ENCODE measurements around the gene UBE2L5.
A peak's percentile ranks its signal among the peaks of the same experiment; 100 is the strongest.

UBE2L5 gene

GRCh38 chr13:30403456-30403855 is 18.8 kb upstream of the UBE2L5 start:
- no peak for DNase-seq (ENCODE audit: extremely low spot score)
- ChIA-PET CTCF (interaction anchor here (0.6 kb wide), 1 partner anchor 21 kb away, joined by 3 read pairs; no protein-coding TSS in a partner anchor), POLR2A (no interaction called here)
- no peak for TF ChIP-seq ZNF384 (IDR thresholded peaks at IDR 0.05)
- TF ChIP-seq SUZ12 (IDR thresholded peaks at IDR 0.05), result no peak
- no peak for TF ChIP-seq ELF4 (IDR thresholded peaks at IDR 0.05)
- TF ChIP-seq PKNOX1 (IDR thresholded peaks at IDR 0.05), result no peak
- no peak for TF ChIP-seq NFRKB (IDR thresholded peaks at IDR 0.05)
- TF ChIP-seq SP1 (IDR thresholded peaks at IDR 0.05), result no peak
- TF ChIP-seq FOXA1 (IDR thresholded peaks at IDR 0.05), result no peak
- TF ChIP-seq BHLHE40 (IDR thresholded peaks at IDR 0.05; ENCODE audit: borderline replicate concordance), result no peak
- no peak for TF ChIP-seq TARDBP (IDR thresholded peaks at IDR 0.05)
- no peak for TF ChIP-seq L3MBTL2 (conservative IDR thresholded peaks at IDR 0.05)
- no peak for TF ChIP-seq FOXM1 (IDR thresholded peaks at IDR 0.05; ENCODE audit: borderline replicate concordance)
- no peak for TF ChIP-seq LEF1 (IDR thresholded peaks at IDR 0.05; ENCODE audit: borderline replicate concordance)
- TF ChIP-seq ARNT (IDR thresholded peaks at IDR 0.05), result no peak
- TF ChIP-seq CTBP1 (IDR thresholded peaks at IDR 0.05; ENCODE audit: borderline replicate concordance), result no peak

- POLR2A ChIA-PET, result no interaction called here
- TF ChIP-seq BHLHE40 (IDR thresholded peaks at IDR 0.05; ENCODE audit: borderline replicate concordance), result no peak
- no peak for TF ChIP-seq HDGF (IDR thresholded peaks at IDR 0.05; ENCODE audit: borderline replicate concordance)
- no peak for TF ChIP-seq ELF4 (IDR thresholded peaks at IDR 0.05)
- TF ChIP-seq FOXM1 (IDR thresholded peaks at IDR 0.05; ENCODE audit: borderline replicate concordance), result no peak
- TF ChIP-seq SP1 (IDR thresholded peaks at IDR 0.05), result no peak
- TF ChIP-seq ZNF384 (IDR thresholded peaks at IDR 0.05), result no peak
- no peak for TF ChIP-seq NFRKB (IDR thresholded peaks at IDR 0.05)
- no peak for TF ChIP-seq ARNT (IDR thresholded peaks at IDR 0.05)
- TF ChIP-seq TARDBP (IDR thresholded peaks at IDR 0.05), result no peak
- TF ChIP-seq LEF1 (IDR thresholded peaks at IDR 0.05; ENCODE audit: borderline replicate concordance), result no peak
- TF ChIP-seq SUZ12 (IDR thresholded peaks at IDR 0.05), result no peak
- no peak for TF ChIP-seq PKNOX1 (IDR thresholded peaks at IDR 0.05)
- TF ChIP-seq L3MBTL2 (conservative IDR thresholded peaks at IDR 0.05), result no peak
- TF ChIP-seq CTBP1 (IDR thresholded peaks at IDR 0.05; ENCODE audit: borderline replicate concordance), result no peak
- no peak for TF ChIP-seq FOXA1 (IDR thresholded peaks at IDR 0.05)
- TF ChIP-seq FOXK2 (IDR thresholded peaks at IDR 0.05), result no peak
- CTCF ChIA-PET, result no interaction called here
- no peak for DNase-seq (ENCODE audit: extremely low spot score)
Measured at GRCh38 chr13:30404207-30404606, 18.1 kb upstream of the UBE2L5 start.

GRCh38 chr13:30406779-30407416 is 15.4 kb upstream of the UBE2L5 start:
- TF ChIP-seq ELF4 (IDR thresholded peaks at IDR 0.05) (no peak), L3MBTL2 (conservative IDR thresholded peaks at IDR 0.05) (no peak)
- ChIA-PET POLR2A (interaction anchor here (1.4 kb wide), 1 partner anchor 15 kb away, joined by 4 read pairs; the partner anchor contains the start of gene UBE2L5), CTCF (no interaction called here)
- no peak for DNase-seq (ENCODE audit: extremely low spot score)

- no peak for TF ChIP-seq SP1 (IDR thresholded peaks at IDR 0.05)
- no peak for TF ChIP-seq ZNF384 (IDR thresholded peaks at IDR 0.05)
- TF ChIP-seq SUZ12 (IDR thresholded peaks at IDR 0.05), result no peak
- TF ChIP-seq L3MBTL2 (conservative IDR thresholded peaks at IDR 0.05), result peak; percentile 85
- TF ChIP-seq PKNOX1 (IDR thresholded peaks at IDR 0.05), result no peak
- TF ChIP-seq ARNT (IDR thresholded peaks at IDR 0.05), result no peak
- no peak for TF ChIP-seq ELF4 (IDR thresholded peaks at IDR 0.05)
- no peak for TF ChIP-seq FOXA1 (IDR thresholded peaks at IDR 0.05)
- CTCF ChIA-PET, result no interaction called here
- peak; percentile 90 for DNase-seq (ENCODE audit: extremely low spot score)
- POLR2A ChIA-PET, result interaction anchor here (0.9 kb wide), 1 partner anchor 22 kb away, joined by 3 read pairs; no protein-coding TSS in a partner anchor
Measured at GRCh38 chr13:30408319-30409101, 13.8 kb upstream of the UBE2L5 start.

- ChIA-PET POLR2A (no interaction called here), CTCF (no interaction called here)
- TF ChIP-seq TARDBP (IDR thresholded peaks at IDR 0.05) (no peak), ZNF384 (IDR thresholded peaks at IDR 0.05) (peak; percentile 63; the same call in 1 of the 2 replicates)
- DNase-seq (ENCODE audit: extremely low spot score), result no peak
Measured at GRCh38 chr13:30409886-30410704, 12.2 kb upstream of the UBE2L5 start.

- ChIA-PET CTCF (no interaction called here), POLR2A (no interaction called here)
- DNase-seq (ENCODE audit: extremely low spot score), result no peak
- TF ChIP-seq FOXK2 (IDR thresholded peaks at IDR 0.05) (no peak), ZNF384 (IDR thresholded peaks at IDR 0.05) (no peak), CTBP1 (IDR thresholded peaks at IDR 0.05; ENCODE audit: borderline replicate concordance) (no peak), ARNT (IDR thresholded peaks at IDR 0.05) (no peak), BHLHE40 (IDR thresholded peaks at IDR 0.05; ENCODE audit: borderline replicate concordance) (no peak), SUZ12 (IDR thresholded peaks at IDR 0.05) (no peak), NFRKB (IDR thresholded peaks at IDR 0.05) (no peak), HDGF (IDR thresholded peaks at IDR 0.05; ENCODE audit: borderline replicate concordance) (no peak), LEF1 (IDR thresholded peaks at IDR 0.05; ENCODE audit: borderline replicate concordance) (no peak), FOXM1 (IDR thresholded peaks at IDR 0.05; ENCODE audit: borderline replicate concordance) (no peak), TARDBP (IDR thresholded peaks at IDR 0.05) (no peak)
Measured at GRCh38 chr13:30410705-30411125, 11.6 kb upstream of the UBE2L5 start.

Data from HEK293T (cell line).